Endothelial cell of umbilical vein (primary cell): ENCODE measurements around the gene DCC. TPM values are rescaled to one million over a fixed set of nuclear protein-coding genes. Genes with fewer than 3 reads are reported as not detected.

Experiments
- BruUV-seq: library from RNA; stranded (reverse); fragments of 400-500 nt; replicated peaks from 2 replicates; lab custom pipeline; 2021; lab: Mats Ljungman, UMichigan
- CTCF ChIA-PET: fragments of 300-600, 350-600 bp; sonication (Branson Sonifier 250); formaldehyde crosslinking; loops from one replicate; lab custom pipeline; 2021; ENCODE audit warnings: antibody characterized with exemption, inconsistent platforms; lab: Charles Lee
- POLR2A ChIA-PET: fragments of 300-600, 350-600 bp; sonication (Branson Sonifier 250); formaldehyde crosslinking; loops from one replicate; lab custom pipeline; 2021; ENCODE audit warnings: antibody characterized with exemption, inconsistent platforms; lab: Charles Lee
- DNase-seq: peaks from one replicate; pipeline ENCODE4 v3.0.0-alpha.2; 2011; ENCODE audit warnings: low read depth, low spot score
- FAIRE-seq: peaks from 2 replicates; lab custom pipeline; 2011; peaks lifted over from hg19 to GRCh38; lab: Jason Lieb, UNC
- H2AFZ ChIP-seq: 2 replicates; pipeline ENCODE4 v1.6.0; 2012; ENCODE audit warnings: low read depth, low read length, control low read depth, inconsistent platforms
- H3K27ac ChIP-seq: 2 replicates; pipeline ENCODE4 v1.5.1; 2011; ENCODE audit warnings: low read depth, mild to moderate bottlenecking, control low read depth, low read length, moderate library complexity; ENCODE audit not compliant: insufficient read depth
- H3K27me3 ChIP-seq, 2 experiments: 2 replicates each; pipeline versions ENCODE4 v1.6.0 to v1.6.1; 2011; ENCODE audit warnings: low read length in 2 of 2, mixed read lengths in 1 of 2; ENCODE audit not compliant: control insufficient read depth in 2 of 2, insufficient read depth in 2 of 2
- H3K36me3 ChIP-seq, 2 experiments: 2 replicates in 1 of 2; 3 replicates in 1 of 2; pipeline ENCODE4 v1.5.1; 2011; ENCODE audit warnings: low read length in 2 of 2, mild to moderate bottlenecking in 1 of 2, moderate library complexity in 1 of 2; ENCODE audit not compliant: control insufficient read depth in 2 of 2, insufficient read depth in 2 of 2; ENCODE audit errors: extremely low read depth in 1 of 2
- H3K4me1 ChIP-seq: 3 replicates; pipeline ENCODE4 v1.5.1; 2011; ENCODE audit warnings: mild to moderate bottlenecking, low read length; ENCODE audit not compliant: control insufficient read depth, insufficient read depth; ENCODE audit errors: extremely low read depth
- H3K4me2 ChIP-seq: 2 replicates; pipeline ENCODE4 v1.6.1; 2011; ENCODE audit warnings: low read length, control low read depth, mixed read lengths; ENCODE audit not compliant: insufficient read depth
- H3K4me3 ChIP-seq, 3 experiments: fragments of 200-600 bp in 1 of 3; sonication (generic), shearing (Covaris generic) in 1 of 3; replicated peaks in 1 of 3; 2 replicates each; pipeline ENCODE4 v1.5.1; 2011 to 2016; ENCODE audit warnings: control low read depth in 3 of 3, low read length in 3 of 3, mild to moderate bottlenecking in 2 of 3, inconsistent platforms in 1 of 3, low read depth in 1 of 3, moderate library complexity in 1 of 3; ENCODE audit not compliant: insufficient read depth in 1 of 3
- H3K79me2 ChIP-seq: 2 replicates; pipeline ENCODE4 v1.6.0; 2012; ENCODE audit warnings: low read length, inconsistent platforms; ENCODE audit not compliant: control insufficient read depth, insufficient read depth
- H3K9ac ChIP-seq: replicated peaks from 2 replicates; pipeline ENCODE3; 2011; ENCODE audit warnings: low read length, control low read depth; ENCODE audit not compliant: insufficient read depth; ENCODE audit errors: extremely low read depth
- H3K9me1 ChIP-seq: replicated peaks from 3 replicates; pipeline ENCODE4 v1.6.0; 2011; ENCODE audit warnings: mild to moderate bottlenecking, low read length; ENCODE audit not compliant: control insufficient read depth, insufficient read depth; ENCODE audit errors: extremely low read depth
- H3K9me3 ChIP-seq: replicated peaks from 2 replicates; pipeline ENCODE4 v1.5.1; 2012; ENCODE audit warnings: low read length, inconsistent platforms; ENCODE audit not compliant: control insufficient read depth, insufficient read depth
- H4K20me1 ChIP-seq: replicated peaks from 2 replicates; pipeline ENCODE3; 2011; ENCODE audit warnings: mild to moderate bottlenecking, low read length; ENCODE audit not compliant: control insufficient read depth, insufficient read depth; ENCODE audit errors: extremely low read depth
- CTCF ChIP-seq, 2 donors: IDR thresholded peaks; 1 replicate in 1 of 2; 2 replicates in 1 of 2; pipeline ENCODE4 v1.5.1; 2011; ENCODE audit warnings: low read length in 2 of 2, mild to moderate bottlenecking in 2 of 2, moderate library complexity in 2 of 2, control low read depth in 1 of 2, inconsistent platforms in 1 of 2, low read depth in 1 of 2; ENCODE audit not compliant: insufficient read depth in 1 of 2; ENCODE audit errors: extremely low read depth in 1 of 2
- EZH2 ChIP-seq: IDR thresholded peaks from 2 replicates; pipeline ENCODE4 v1.6.1; 2012; ENCODE audit warnings: borderline replicate concordance, low read depth, mild to moderate bottlenecking, moderate library complexity, low read length, inconsistent platforms; ENCODE audit not compliant: severe bottlenecking
- FOS ChIP-seq: IDR thresholded peaks from 2 replicates; pipeline ENCODE4 v1.6.1; 2011; ENCODE audit warnings: mild to moderate bottlenecking, low read length, moderate library complexity, borderline replicate concordance; ENCODE audit not compliant: insufficient read depth
- GATA2 ChIP-seq: IDR thresholded peaks from 2 replicates; pipeline ENCODE4 v1.7.0; 2011; ENCODE audit warnings: low read depth, mild to moderate bottlenecking, moderate library complexity, mixed read lengths, low read length; ENCODE audit not compliant: insufficient read length, insufficient read depth
- JUN ChIP-seq: IDR thresholded peaks from 2 replicates; pipeline ENCODE4 v1.6.1; 2011; ENCODE audit warnings: borderline replicate concordance, low read depth; ENCODE audit not compliant: insufficient read length, insufficient read depth
- MAX ChIP-seq: IDR thresholded peaks from 2 replicates; pipeline ENCODE4 v1.6.1; 2011; ENCODE audit not compliant: insufficient read depth, insufficient read length
- MYC ChIP-seq: IDR thresholded peaks from one replicate; pipeline ENCODE4 v1.6.1; 2011; ENCODE audit warnings: mild to moderate bottlenecking, low read depth, low read length
- POLR2A ChIP-seq: IDR thresholded peaks from 2 replicates; pipeline ENCODE4 v1.6.1; 2012; ENCODE audit warnings: low read depth, mild to moderate bottlenecking, control low read depth, low read length
- POLR2AphosphoS5 ChIP-seq: IDR thresholded peaks from 2 replicates; pipeline ENCODE4 v1.6.1; 2012; ENCODE audit warnings: low read depth, mild to moderate bottlenecking, control low read depth, low read length, moderate library complexity; ENCODE audit not compliant: insufficient read depth
- dilution Hi-C: fragments of 300-500 bp; cut with MboI; formaldehyde crosslinking; loops from one replicate; pipeline ENCODE4 v1.15.0; 2019; ENCODE audit warnings: low sequenced_read_pairs; ENCODE audit not compliant: extremely low pct_ligation_motif_present
- intact Hi-C: fragments of 100-400 bp; cut with micrococcal nuclease; formaldehyde crosslinking; loops from one replicate; pipeline ENCODE4 v1.10.0; 2022
- polyA plus RNA-seq, 4 experiments: library from polyadenylated mRNA; depleted of rRNA in 3 of 4; stranded (reverse) in 3 of 4; unstranded in 1 of 4; fragments of >200 nt; gene quantifications; 2 replicates each; pipeline versions ENCODE4 v1.2.1 to v1.2.3, GENCODE V29; 2011 to 2012; ENCODE audit warnings: missing spikeins in 1 of 4
- total RNA-seq: library from RNA; stranded (reverse); gene quantifications from 2 replicates; pipeline ENCODE4 v1.2.3, GENCODE V29; 2021

DCC gene
- total and polyA plus RNA-seq, 2 donors (not counting 3 experiments of a cell fraction or from before 2014, with no cell fraction given), result not detected

GRCh38 chr18:52343731-52344340 is 3.8 kb downstream of the DCC start:
- no peaks in the 10 kb centered on the region for H3K36me3 ChIP-seq
- H3K27ac ChIP-seq, result no peak overlapping the region
- no peaks in the 10 kb centered on the region for H3K79me2 ChIP-seq
- POLR2A ChIA-PET, result no interaction called here
- no peaks in the 10 kb centered on the region for H4K20me1 ChIP-seq
- CTCF ChIA-PET, result no interaction called here
- no TSS peak for BruUV-seq
- DNase-seq (no peak), FAIRE-seq (no peak)
- no peak overlapping the region for H3K4me2 ChIP-seq
- H3K4me1 ChIP-seq, result no peaks in the 10 kb centered on the region
- H2AFZ ChIP-seq, result no peak overlapping the region
- dilution Hi-C loops (no loop called here), intact Hi-C loops (no loop called here)
- H3K9ac ChIP-seq, result no peak overlapping the region
- H3K4me3 ChIP-seq, result no peak overlapping the region
- H3K27me3 ChIP-seq, result peaks cover 0 to 3% of the 10 kb centered on the region in 2 experiments
- H3K9me1 ChIP-seq, result no peaks in the 10 kb centered on the region
- TF ChIP-seq MYC (no peak), CTCF (IDR thresholded peaks at IDR 0.05; ENCODE audit: extremely low read depth in 1 of 2, insufficient read depth in 1 of 2, low read depth in 1 of 2, low read length in 2 of 2) (no peak), JUN (no peak), GATA2 (no peak), POLR2AphosphoS5 (no peak), FOS (no peak), EZH2 (no peak), POLR2A (no peak), MAX (no peak)
- peaks cover 2% of the 10 kb centered on the region for H3K9me3 ChIP-seq
